PFSK-1 (cell line): ENCODE measurements around the gene USF1.

Experiments
- FOXP2 ChIP-seq: optimal IDR thresholded peaks from 2 replicates; pipeline ENCODE3; 2011; ENCODE audit warnings: borderline replicate concordance, control low read depth, inconsistent platforms; ENCODE audit not compliant: insufficient read depth; ENCODE audit errors: extremely low read length, extremely low read depth
- POLR2AphosphoS5 ChIP-seq: IDR thresholded peaks from 2 replicates; pipeline ENCODE4 v1.6.1; 2012; ENCODE audit warnings: low read depth, mild to moderate bottlenecking, control low read depth, low read length, moderate library complexity
- REST ChIP-seq, 2 experiments: IDR thresholded peaks; 2 replicates each; pipeline versions ENCODE4 v1.6.1 to v1.8.0; 2011 to 2012; ENCODE audit warnings: low read depth in 2 of 2, low read length in 2 of 2, control low read depth in 1 of 2, inconsistent platforms in 1 of 2, mild to moderate bottlenecking in 1 of 2, moderate library complexity in 1 of 2; ENCODE audit not compliant: insufficient read depth in 1 of 2
- SIN3A ChIP-seq: IDR thresholded peaks from 2 replicates; pipeline ENCODE4 v1.6.1; 2012; ENCODE audit warnings: mild to moderate bottlenecking, low read length, moderate library complexity, borderline replicate concordance; ENCODE audit not compliant: insufficient read depth
- TAF1 ChIP-seq: IDR thresholded peaks from 2 replicates; pipeline ENCODE4 v1.6.1; 2012; ENCODE audit warnings: low read length, control low read depth, borderline replicate concordance; ENCODE audit not compliant: insufficient read depth

The USF1 gene

DNA sequence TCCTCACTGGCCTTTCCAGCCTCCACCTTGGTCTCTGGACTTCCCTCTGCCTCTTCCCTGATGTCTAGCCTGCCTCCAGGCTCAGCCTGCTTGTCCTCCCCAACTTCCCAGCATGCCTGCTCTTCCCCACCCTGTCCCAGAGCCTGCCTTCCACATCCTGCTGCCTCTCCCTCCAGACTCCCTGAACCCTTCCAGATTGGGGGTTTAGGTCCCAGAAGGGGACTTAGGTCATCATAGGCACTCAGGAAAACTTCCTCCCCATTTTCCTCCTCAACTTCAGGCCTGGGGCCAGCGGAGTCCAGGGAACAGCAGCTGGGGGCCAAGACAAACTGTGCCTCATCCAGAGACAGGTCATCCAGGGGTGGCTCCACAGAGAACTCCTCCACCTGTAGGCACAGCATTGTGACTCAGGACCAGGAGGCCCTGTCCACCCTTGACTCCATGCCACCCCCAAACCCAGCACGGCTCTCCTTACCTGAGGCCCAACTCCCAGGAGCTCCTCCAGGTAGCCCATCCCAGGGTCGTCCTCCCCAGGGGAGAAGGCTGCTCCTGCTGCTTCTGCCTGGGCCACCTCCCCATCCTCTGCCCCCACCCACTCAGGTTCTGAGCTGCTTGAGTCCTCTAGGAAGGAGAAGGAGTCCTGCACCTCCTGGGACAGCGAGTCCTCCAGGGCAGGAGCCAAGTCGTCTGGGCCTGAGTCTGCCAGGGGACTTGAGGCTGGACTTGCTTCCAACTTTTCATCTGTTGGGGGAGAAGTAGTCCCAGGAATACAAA lies 3.4 kb upstream of the USF1 start:
- TF ChIP-seq SIN3A (no peak), FOXP2 (no peak), POLR2AphosphoS5 (no peak), TAF1 (no peak), REST (IDR thresholded peaks at IDR 0.05; ENCODE audit: insufficient read depth in 1 of 2, low read depth in 2 of 2, low read length in 2 of 2) (no peak)

- TF ChIP-seq TAF1 (no peak), FOXP2 (no peak)
These were observed 2.0 kb upstream of the USF1 start for GRCh38 chr1:161047436-161048420.

- TF ChIP-seq REST (IDR thresholded peaks at IDR 0.05; ENCODE audit: insufficient read depth in 1 of 2, low read depth in 2 of 2, low read length in 2 of 2) (no peak), FOXP2 (no peak)
These were observed 940 bp upstream of the USF1 start for GRCh38 chr1:161046605-161047228.

- no peak for TF ChIP-seq FOXP2
- peak; percentile 80; the same call in 1 of the 2 replicates for TF ChIP-seq SIN3A
- TF ChIP-seq TAF1, result peak; percentile 66; the same call in 1 of the 2 replicates
- peak in 1 of 2 experiments; percentile 57; a peak in 1 of 4 replicates for TF ChIP-seq REST (IDR thresholded peaks at IDR 0.05; ENCODE audit: insufficient read depth in 1 of 2, low read depth in 2 of 2, low read length in 2 of 2)
- TF ChIP-seq POLR2AphosphoS5, result peak; percentile 40; the same call in 1 of the 2 replicates
These were observed 655 bp downstream of the USF1 start for GRCh38 chr1:161044908-161045735.

- TF ChIP-seq FOXP2 (no peak), SIN3A (no peak), REST (IDR thresholded peaks at IDR 0.05; ENCODE audit: insufficient read depth in 1 of 2, low read depth in 2 of 2, low read length in 2 of 2) (no peak), POLR2AphosphoS5 (no peak), TAF1 (no peak)
These were observed 1.3 kb downstream of the USF1 start for GRCh38 chr1:161044535-161044907.
